Aortic smooth muscle cell (primary cell): ENCODE results near the gene CNPY1. TPM values are rescaled to one million over a fixed set of nuclear protein-coding genes. Genes with fewer than 3 reads are reported as not detected.

Experiments used
- total RNA-seq: library from RNA; depleted of rRNA; stranded (reverse); fragments of >200 nt; gene quantifications from 2 replicates; pipeline ENCODE4 v1.2.3, GENCODE V29; 2014

Gene CNPY1
- total RNA-seq = not detected in 2 replicates

DNA sequence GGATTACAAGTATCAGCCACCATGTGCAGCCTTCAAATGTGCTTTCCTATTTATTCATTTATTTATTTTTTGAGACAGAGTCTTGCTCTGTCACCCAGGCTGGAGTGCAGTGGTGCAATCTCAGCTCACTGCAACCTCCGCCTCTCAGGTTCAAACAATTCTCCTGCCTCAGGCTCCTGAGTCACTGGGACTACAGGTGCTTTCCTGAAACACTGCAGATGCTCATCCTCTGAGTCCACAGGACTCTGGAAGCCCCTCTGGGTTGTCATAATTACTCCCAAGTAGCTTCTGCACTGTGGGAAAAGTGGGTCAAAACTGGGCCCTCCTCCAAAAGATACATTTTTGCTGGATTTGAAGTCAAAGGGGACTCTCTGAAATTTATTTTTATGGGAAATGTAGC, at the start of gene CNPY1:
TSS of gene CNPY1 (minus strand) at position 111 of the 400 bp plus-strand sequence. CDS start 630 bp downstream, outside the sequence.

DNA sequence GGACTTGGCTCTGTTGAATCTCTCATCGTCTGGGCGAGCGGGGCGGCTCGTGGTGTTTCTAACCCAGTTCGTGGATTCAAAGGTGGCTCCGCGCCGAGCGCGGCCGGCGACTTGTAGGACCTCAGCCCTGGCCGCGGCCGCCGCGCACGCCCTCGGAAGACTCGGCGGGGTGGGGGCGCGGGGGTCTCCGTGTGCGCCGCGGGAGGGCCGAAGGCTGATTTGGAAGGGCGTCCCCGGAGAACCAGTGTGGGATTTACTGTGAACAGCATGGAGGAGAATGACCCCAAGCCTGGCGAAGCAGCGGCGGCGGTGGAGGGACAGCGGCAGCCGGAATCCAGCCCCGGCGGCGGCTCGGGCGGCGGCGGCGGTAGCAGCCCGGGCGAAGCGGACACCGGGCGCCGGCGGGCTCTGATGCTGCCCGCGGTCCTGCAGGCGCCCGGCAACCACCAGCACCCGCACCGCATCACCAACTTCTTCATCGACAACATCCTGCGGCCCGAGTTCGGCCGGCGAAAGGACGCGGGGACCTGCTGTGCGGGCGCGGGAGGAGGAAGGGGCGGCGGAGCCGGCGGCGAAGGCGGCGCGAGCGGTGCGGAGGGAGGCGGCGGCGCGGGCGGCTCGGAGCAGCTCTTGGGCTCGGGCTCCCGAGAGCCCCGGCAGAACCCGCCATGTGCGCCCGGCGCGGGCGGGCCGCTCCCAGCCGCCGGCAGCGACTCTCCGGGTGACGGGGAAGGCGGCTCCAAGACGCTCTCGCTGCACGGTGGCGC, 88.1 kb downstream of the CNPY1 start, which contains the start of gene EN2:
TSS of gene EN2 (plus strand) at position 19 of the 767 bp plus-strand sequence. CDS start at position 268, 249 bp downstream.

Other genes with a start within 250 kb of the CNPY1 start
- 88.8 and 132 TPM in 2 replicates for gene INSIG1, start 248.7 kb downstream of the CNPY1 start, total RNA-seq
- not detected in 2 replicates for gene EN2, start 88.4 kb downstream of the CNPY1 start, total RNA-seq
- 26.2 and 41.7 TPM in 2 replicates for gene RBM33, start 98.1 kb upstream of the CNPY1 start, total RNA-seq